ENCODE measurements around the gene APCS.

- TF ChIP-seq YY1 (IDR thresholded peaks at IDR 0.05; ENCODE audit: low read depth) (no peak), REST (IDR thresholded peaks at IDR 0.05; ENCODE audit: low read depth) (no peak), EGR1 (IDR thresholded peaks at IDR 0.05) (no peak), ZBTB7A (IDR thresholded peaks at IDR 0.05; ENCODE audit: low read depth) (no peak), MAX (IDR thresholded peaks at IDR 0.05) (no peak), USF1 (IDR thresholded peaks at IDR 0.05) (no peak), TCF12 (IDR thresholded peaks at IDR 0.05; ENCODE audit: low read depth) (no peak), CEBPB (IDR thresholded peaks at IDR 0.05) (no peak), NFIC (IDR thresholded peaks at IDR 0.05) (no peak), RAD21 (IDR thresholded peaks at IDR 0.05; ENCODE audit: low read depth) (no peak), TAF1 (IDR thresholded peaks at IDR 0.05; ENCODE audit: low read depth) (no peak), EP300 (IDR thresholded peaks at IDR 0.05; ENCODE audit: borderline replicate concordance) (no peak)
Measured at GRCh38 chr1:159594625-159595405, 7.2 kb downstream of the APCS start.
